Measurements from ENCODE around the gene SERPINB2.

The SERPINB2 gene

DNA sequence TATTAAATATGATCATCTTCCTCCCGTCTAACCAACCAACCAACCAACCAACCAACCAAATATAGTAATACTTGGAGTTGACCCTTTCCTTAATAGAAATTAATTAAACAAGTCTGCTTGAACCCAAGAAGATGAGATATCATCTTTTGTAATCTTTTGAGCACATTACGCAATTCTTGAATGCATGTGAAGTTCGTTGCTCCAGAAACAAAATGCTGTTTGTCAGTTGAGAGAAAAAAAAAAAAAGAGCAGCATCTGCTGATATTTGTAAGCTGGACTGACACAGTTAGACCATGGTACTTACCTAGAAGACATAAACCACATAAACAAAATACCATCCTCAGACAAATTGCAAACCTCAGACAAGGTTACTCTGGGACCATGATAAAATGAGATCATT, 9.2 kb upstream of the SERPINB2 start:
- Histone ChIP-seq H3K4me1 (ENCODE audit: insufficient read depth, low read length) (no peaks in the 10 kb centered on the region), H3K36me3 (ENCODE audit: insufficient read depth, low read length) (no peaks in the 10 kb centered on the region), H3K9me3 (ENCODE audit: control insufficient read depth, insufficient read depth, low read length) (no peaks in the 10 kb centered on the region), H3K9ac (ENCODE audit: low read depth, low read length) (no peak overlapping the region)

DNA sequence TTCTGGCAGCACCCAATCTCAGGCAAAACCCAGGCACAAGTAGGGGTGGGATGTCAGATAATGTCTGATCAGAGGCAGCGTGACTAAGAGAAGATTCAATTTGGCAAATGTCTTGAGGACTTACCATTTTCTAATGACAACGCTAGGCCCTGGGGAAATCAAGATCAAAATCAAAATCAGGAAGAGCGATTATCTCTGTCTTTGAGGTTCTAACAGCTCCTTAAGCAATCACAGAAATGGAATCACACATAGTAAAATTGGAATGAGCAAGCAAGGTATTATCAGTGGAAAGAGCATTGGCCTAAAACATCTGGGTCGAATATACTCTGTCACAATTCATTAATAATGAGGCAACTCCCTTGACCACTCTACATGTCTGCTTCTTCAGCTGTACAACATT, 8.6 kb upstream of the SERPINB2 start:
- no peaks in the 10 kb centered on the region for H3K4me1 ChIP-seq (ENCODE audit: insufficient read depth, low read length)
- no peaks in the 10 kb centered on the region for H3K36me3 ChIP-seq (ENCODE audit: insufficient read depth, low read length)
- H3K9ac ChIP-seq (ENCODE audit: low read depth, low read length) = no peak overlapping the region
- no peaks in the 10 kb centered on the region for H3K9me3 ChIP-seq (ENCODE audit: control insufficient read depth, insufficient read depth, low read length)

DNA sequence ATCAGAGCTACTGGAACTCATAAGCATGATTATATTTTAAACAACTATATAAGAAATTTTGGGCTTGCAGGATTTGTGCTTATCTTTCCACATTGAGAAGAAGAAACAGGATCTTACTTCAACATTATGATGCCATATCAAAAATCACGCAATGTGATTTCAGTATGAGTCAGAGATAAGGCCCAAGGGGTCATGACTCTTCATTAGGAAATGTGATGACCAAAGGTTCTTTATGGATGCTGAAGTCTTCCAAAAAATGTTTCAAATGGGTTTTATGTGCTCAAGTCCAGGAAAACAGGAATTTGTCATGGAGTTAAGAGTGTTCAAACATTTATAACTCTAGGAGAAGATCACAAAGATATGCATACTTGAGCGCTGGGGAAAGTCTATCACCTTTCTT, 7.8 kb upstream of the SERPINB2 start:
- Histone ChIP-seq H3K9me3 (ENCODE audit: control insufficient read depth, insufficient read depth, low read length) (no peaks in the 10 kb centered on the region), H3K4me1 (ENCODE audit: insufficient read depth, low read length) (no peaks in the 10 kb centered on the region), H3K9ac (ENCODE audit: low read depth, low read length) (no peak overlapping the region), H3K36me3 (ENCODE audit: insufficient read depth, low read length) (no peaks in the 10 kb centered on the region)

DNA sequence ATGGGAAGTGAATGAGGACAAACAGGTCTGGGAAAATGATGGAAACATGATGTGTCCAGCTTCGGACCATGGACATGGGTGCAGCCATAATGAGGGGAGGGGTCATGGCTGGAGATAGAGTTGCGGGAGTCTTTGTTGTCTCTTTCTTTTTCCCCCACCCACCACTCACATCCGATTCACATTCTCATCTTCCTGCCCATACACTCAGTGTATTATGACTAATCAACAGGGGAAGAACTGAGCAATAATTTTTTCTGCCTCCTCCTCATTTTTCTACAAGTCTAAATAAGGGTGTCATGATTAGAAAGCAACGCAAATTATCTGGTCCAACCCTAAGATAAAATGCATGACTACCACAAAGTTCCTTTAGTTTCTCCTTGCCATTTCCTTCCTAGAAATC, 5.7 kb upstream of the SERPINB2 start:
- H3K36me3 ChIP-seq (ENCODE audit: insufficient read depth, low read length) = no peaks in the 10 kb centered on the region
- no peak overlapping the region for H3K9ac ChIP-seq (ENCODE audit: low read depth, low read length)
- no peaks in the 10 kb centered on the region for H3K4me1 ChIP-seq (ENCODE audit: insufficient read depth, low read length)
- no peaks in the 10 kb centered on the region for H3K9me3 ChIP-seq (ENCODE audit: control insufficient read depth, insufficient read depth, low read length)

DNA sequence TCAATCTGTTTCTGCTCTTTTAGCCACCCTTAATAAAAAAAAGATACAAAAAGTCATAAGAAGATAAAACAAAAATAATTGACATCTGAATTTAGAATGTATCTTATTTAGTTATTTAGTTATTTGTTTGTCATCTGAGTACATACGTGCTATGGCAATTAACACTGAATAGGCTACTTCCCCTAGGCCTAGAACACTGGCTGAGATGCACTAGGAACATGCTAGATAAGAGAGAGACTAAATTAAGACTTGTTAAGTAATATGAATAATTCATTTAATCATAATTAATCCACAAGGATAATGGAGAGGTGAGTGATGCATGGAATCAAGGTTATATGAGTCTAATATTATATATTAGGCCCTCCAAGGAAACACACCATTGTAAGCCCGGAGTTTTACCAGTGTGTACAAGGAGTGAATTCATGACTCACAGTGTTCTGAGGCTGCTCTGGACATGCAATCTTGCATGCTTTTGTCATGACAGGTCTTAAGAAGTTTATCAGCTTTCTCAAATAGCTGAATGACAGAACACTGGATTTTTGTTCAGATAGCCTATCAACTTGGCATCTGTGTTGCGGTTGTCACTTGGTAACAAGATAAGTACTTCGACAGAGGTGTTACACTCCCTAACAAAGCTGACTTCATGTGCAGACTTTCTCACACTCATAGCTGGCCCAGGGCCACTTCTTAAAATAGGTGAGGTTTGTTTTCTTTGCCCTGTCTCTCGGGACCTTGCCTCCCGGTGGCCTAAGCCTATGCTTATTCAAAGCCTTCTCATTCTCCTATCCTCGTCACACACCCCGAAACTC, 5.0 kb upstream of the SERPINB2 start:
- no peaks in the 10 kb centered on the region for H3K9me3 ChIP-seq (ENCODE audit: control insufficient read depth, insufficient read depth, low read length)
- no peak overlapping the region for H3K9ac ChIP-seq (ENCODE audit: low read depth, low read length)
- no peaks in the 10 kb centered on the region for H3K36me3 ChIP-seq (ENCODE audit: insufficient read depth, low read length)
- no peaks in the 10 kb centered on the region for H3K4me1 ChIP-seq (ENCODE audit: insufficient read depth, low read length)

DNA sequence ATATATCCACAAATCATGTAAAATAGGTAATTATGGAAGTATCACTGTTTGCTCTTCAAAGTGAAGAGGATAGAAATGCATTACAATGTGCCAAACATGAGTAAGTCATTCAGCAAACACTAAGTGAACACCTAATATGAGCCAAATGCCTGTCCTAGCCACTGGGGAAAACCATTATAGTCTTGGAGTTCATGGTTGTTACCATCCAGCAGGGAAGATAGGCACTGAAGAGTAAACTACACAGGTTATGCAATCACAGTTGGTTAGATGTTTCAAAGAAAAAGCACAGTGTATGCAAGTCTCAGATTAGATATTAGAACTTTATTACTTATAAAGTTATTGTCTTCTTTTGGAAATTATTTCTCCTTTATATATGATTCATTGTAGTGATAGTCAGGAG, 3.9 kb upstream of the SERPINB2 start:
- Histone ChIP-seq H3K36me3 (ENCODE audit: insufficient read depth, low read length) (no peaks in the 10 kb centered on the region), H3K9me3 (ENCODE audit: control insufficient read depth, insufficient read depth, low read length) (no peaks in the 10 kb centered on the region), H3K9ac (ENCODE audit: low read depth, low read length) (no peak overlapping the region), H3K4me1 (ENCODE audit: insufficient read depth, low read length) (no peaks in the 10 kb centered on the region)

DNA sequence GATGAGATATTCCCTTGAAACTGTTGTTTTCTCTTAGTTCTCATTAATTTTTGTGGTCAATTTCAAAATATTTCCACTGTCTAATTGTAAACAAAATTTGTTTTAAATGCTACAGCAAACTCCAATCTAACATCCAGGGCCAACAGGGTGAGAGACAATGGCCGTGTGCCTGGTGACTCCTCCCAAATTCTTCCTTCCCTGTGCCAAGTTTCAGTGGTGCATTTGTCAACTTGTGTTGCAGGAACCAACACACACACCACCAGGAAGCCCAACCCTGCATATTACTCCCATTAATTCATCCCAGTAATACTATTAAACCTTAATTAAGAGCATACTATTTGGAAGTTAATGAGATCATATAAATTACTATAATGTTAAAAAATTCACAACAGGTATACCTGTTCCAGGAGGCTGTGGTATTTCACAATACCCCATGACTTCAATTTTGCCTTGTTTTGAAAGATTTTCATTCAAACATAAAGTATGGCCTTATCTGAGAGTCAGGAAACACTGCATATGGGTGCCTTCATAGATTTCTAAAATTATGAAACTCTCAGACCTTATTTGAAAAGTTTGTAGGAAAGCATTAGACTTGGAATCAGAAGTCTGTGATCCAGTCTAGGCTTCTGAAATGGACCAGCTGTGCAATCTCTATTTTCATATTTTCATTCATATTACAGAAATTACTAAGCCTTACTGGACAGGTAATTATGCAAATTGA, 1.1 kb downstream of the SERPINB2 start:
- H3K9ac ChIP-seq (ENCODE audit: low read depth, low read length) = no peak overlapping the region
- H3K9me3 ChIP-seq (ENCODE audit: control insufficient read depth, insufficient read depth, low read length) = no peaks in the 10 kb centered on the region
- H3K36me3 ChIP-seq (ENCODE audit: insufficient read depth, low read length) = no peaks in the 10 kb centered on the region
- no peaks in the 10 kb centered on the region for H3K4me1 ChIP-seq (ENCODE audit: insufficient read depth, low read length)

DNA sequence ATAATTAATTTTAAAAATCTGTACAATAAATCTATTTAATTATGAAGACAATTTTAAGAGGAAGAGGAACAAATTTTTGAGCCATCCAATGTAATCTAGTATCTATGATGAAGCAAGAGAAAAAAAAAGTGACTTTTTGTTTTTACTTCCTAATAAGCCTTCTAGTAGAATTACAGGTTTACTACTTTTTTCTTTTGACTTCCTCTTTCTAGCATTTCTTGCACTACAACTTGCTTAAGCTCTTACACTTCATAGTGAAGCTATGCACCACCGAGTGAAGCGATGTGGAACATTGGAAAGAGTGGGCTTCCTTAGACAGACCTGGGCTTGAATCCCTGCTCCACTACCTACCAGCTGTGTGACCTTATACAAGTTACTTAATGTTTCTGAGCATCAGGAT, 2.1 kb downstream of the SERPINB2 start:
- Histone ChIP-seq H3K9me3 (ENCODE audit: control insufficient read depth, insufficient read depth, low read length) (no peaks in the 10 kb centered on the region), H3K4me1 (ENCODE audit: insufficient read depth, low read length) (no peaks in the 10 kb centered on the region), H3K36me3 (ENCODE audit: insufficient read depth, low read length) (no peaks in the 10 kb centered on the region), H3K9ac (ENCODE audit: low read depth, low read length) (no peak overlapping the region)

DNA sequence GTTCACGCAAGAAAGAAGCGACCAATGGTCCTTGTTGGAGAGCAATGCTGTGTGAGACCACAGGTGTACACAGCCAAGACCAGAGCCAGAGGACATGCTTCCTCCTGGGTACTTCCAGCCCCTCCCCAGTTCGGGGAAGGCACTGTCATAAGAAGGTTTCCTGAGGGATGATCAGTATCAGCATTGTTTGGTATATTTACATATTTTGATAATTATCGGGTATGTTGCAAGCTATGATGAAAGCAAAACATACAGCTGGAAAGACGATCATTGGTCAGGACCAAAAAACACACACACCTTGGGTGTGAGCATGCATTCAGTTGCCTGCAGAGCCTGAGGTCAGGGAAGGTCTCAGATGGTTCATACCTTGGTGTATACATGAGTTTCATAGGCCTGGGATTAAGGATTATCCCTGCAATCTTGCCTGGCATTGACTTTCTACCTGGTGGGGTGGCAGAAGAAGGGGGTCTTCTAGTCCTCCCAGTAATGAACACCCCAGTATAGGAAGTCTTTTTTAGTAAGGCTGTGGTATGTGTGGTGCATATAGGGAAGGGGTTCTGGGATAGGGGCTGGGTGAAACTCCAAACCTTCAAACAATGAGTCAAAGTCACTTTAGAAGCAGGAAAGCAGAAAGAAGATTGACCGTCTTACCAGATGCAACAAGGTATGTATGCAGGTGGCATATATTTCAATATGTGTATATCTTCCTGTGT, 2.9 kb downstream of the SERPINB2 start:
- H3K9me3 ChIP-seq (ENCODE audit: control insufficient read depth, insufficient read depth, low read length) = no peaks in the 10 kb centered on the region
- no peak overlapping the region for H3K9ac ChIP-seq (ENCODE audit: low read depth, low read length)
- H3K36me3 ChIP-seq (ENCODE audit: insufficient read depth, low read length) = no peaks in the 10 kb centered on the region
- H3K4me1 ChIP-seq (ENCODE audit: insufficient read depth, low read length) = no peaks in the 10 kb centered on the region

DNA sequence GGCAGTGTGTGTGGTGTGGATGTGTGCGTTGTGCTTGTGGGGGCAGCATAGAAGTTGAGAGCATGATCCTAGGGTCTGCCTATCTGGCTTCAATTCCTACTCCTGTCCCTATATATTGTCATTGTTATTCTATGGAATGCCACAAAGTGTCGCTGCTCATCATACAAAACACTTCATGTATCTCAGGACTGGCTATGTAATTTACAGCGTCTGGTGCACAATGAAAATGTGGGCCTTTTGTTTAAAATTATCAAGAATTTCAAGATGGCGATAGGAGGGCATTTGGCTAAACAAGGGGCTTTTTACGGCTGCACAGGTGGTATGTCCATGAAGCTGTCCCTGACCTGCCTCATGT, 3.4 kb downstream of the SERPINB2 start:
- H3K4me1 ChIP-seq (ENCODE audit: insufficient read depth, low read length) = no peaks in the 10 kb centered on the region
- H3K9ac ChIP-seq (ENCODE audit: low read depth, low read length) = no peak overlapping the region
- H3K9me3 ChIP-seq (ENCODE audit: control insufficient read depth, insufficient read depth, low read length) = no peaks in the 10 kb centered on the region
- no peaks in the 10 kb centered on the region for H3K36me3 ChIP-seq (ENCODE audit: insufficient read depth, low read length)

DNA sequence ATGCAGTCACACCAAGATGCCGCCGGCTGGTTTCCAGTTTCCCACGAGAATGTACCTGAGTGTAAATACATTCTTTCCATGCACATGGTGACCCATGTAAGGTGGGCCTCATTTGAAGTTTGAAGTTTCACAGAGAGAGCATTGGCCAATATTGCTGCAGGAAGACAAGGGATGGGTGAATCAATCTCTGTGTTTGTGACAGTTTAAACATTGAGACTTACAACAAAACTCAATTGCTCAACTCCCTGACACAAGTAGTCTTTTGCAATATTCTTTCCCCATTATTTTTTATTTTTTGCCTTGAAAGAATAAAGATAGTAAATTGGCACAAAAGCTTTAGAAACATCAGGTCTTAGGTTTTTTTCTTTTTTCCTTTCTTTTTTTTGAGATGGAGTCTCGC, 5.1 kb downstream of the SERPINB2 start:
- Histone ChIP-seq H3K9me3 (ENCODE audit: control insufficient read depth, insufficient read depth, low read length) (no peaks in the 10 kb centered on the region), H3K4me1 (ENCODE audit: insufficient read depth, low read length) (no peaks in the 10 kb centered on the region), H3K9ac (ENCODE audit: low read depth, low read length) (no peak overlapping the region), H3K36me3 (ENCODE audit: insufficient read depth, low read length) (no peaks in the 10 kb centered on the region)

DNA sequence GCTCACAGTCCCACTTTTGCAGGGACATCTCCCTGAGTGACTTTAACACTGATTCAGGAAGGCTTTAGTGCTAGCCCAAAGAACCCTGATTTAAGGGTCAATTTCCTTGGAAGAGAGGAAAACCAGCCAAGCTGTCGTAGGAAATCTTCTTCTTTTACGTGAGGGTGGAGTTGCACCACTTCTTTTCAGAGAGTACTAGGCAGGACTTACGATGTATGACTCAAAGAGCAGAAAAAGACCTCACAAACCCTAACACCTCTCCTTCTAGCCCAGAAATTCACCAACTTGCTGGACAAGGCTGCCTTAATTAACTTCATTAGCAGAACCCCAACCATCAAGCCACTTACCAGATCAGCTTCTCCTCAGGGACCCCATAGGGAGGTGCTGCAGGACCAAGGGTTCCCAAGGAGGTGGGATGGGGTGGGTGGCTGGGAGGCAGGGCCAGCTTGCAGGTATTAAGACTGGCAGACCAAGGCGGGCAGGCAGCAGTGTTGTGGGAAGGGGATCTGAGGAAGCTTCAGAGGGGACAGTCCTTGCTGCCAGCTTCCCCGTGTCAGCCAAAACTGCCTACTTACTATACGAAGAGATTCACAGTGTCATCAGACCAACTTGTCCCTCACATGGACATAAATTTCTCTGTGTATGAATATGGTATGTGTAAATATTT, 6.7 kb downstream of the SERPINB2 start:
- no peaks in the 10 kb centered on the region for H3K4me1 ChIP-seq (ENCODE audit: insufficient read depth, low read length)
- H3K9me3 ChIP-seq (ENCODE audit: control insufficient read depth, insufficient read depth, low read length) = no peaks in the 10 kb centered on the region
- H3K9ac ChIP-seq (ENCODE audit: low read depth, low read length) = no peak overlapping the region
- no peaks in the 10 kb centered on the region for H3K36me3 ChIP-seq (ENCODE audit: insufficient read depth, low read length)

DNA sequence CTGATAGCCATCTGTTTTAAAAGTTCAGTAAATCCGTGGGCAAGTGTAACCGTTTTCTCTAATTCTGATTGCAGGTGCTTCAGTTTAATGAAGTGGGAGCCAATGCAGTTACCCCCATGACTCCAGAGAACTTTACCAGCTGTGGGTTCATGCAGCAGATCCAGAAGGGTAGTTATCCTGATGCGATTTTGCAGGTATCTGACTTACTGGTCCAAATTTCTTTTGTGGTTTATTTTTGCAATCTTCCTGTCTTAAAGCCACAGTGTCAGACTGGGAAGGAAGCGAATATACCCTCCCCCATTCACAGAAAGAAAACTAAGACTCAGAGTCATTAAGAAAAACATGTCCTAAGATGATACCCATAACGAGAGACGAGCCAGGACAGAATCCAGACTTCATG, 7.7 kb downstream of the SERPINB2 start:
- H3K4me1 ChIP-seq (ENCODE audit: insufficient read depth, low read length) = no peaks in the 10 kb centered on the region
- no peaks in the 10 kb centered on the region for H3K9me3 ChIP-seq (ENCODE audit: control insufficient read depth, insufficient read depth, low read length)
- H3K36me3 ChIP-seq (ENCODE audit: insufficient read depth, low read length) = no peaks in the 10 kb centered on the region
- H3K9ac ChIP-seq (ENCODE audit: low read depth, low read length) = no peak overlapping the region

DNA sequence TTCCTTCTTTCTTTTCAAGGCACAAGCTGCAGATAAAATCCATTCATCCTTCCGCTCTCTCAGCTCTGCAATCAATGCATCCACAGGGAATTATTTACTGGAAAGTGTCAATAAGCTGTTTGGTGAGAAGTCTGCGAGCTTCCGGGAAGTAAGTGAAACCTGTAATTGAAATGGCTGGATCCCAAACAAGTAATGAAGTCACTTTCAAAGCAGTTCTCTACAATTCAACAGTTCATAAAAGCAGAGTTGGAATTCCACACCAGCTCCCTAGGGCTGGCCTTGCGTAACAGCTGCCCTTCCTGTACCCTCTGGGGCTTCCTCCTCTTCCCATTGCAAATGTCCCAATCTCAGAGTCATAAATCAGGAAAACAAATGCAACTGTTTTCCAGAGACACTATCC, 9.6 kb downstream of the SERPINB2 start:
- Histone ChIP-seq H3K9me3 (ENCODE audit: control insufficient read depth, insufficient read depth, low read length) (no peaks in the 10 kb centered on the region), H3K4me1 (ENCODE audit: insufficient read depth, low read length) (no peaks in the 10 kb centered on the region), H3K9ac (ENCODE audit: low read depth, low read length) (no peak overlapping the region), H3K36me3 (ENCODE audit: insufficient read depth, low read length) (no peaks in the 10 kb centered on the region)
